NCI-H1105 (cell line): ENCODE data around the gene TBC1D26.
"Not testable (repeated sequence)": the region's sequence is repeated elsewhere in the genome, so short reads cannot be mapped to it uniquely, and the experiment has no call there.

ENCODE experiments used
- DNase-seq: peaks from one replicate; lab custom pipeline; 2025; lab: John Stamatoyannopoulos, UW

TBC1D26 gene

DNA sequence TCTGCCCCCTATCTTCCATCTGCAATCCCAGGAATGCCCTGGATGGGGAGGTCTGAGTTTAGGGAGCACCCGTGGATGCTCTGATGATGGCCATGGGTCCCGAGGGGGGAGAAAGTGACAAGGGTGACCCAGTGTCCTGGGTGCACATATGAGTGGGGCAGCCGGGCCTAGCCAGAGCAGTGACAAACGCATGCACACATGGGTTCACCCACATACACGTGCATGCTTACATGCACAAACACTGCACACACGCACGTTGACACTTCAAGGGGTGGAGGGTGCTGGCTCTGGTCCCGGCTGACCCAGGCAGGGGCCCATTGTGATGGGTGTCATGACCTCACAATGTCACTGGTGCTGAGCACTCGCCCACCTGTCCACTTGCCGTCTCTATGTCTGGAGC, at the start of gene TBC1D26:
TSS of gene TBC1D26 (plus strand) at position 384 of the 400 bp plus-strand sequence. CDS start 3,066 bp downstream, outside the sequence.
- not testable (repeated sequence) for DNase-seq

DNA sequence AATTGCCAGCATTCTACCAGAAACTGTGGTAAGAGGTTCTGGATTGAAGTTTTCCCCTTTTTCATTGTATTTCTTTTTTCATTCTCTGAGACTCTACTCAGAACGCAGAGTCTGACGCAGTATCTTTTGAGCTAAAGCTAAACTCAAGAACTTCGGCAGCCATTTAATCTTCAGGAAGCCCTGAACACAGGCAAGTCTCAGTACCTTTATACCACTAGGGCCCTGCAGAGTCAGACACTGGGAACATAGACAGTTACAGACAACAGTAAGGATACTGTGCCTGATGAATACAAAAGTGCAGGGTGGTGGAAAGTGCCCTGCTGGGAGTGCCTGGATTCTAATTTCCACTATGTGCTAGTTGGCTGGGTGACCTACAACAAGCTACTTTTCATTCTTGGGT, 48.9 kb upstream of the TBC1D26 start:
- not testable (repeated sequence) for DNase-seq

DNA sequence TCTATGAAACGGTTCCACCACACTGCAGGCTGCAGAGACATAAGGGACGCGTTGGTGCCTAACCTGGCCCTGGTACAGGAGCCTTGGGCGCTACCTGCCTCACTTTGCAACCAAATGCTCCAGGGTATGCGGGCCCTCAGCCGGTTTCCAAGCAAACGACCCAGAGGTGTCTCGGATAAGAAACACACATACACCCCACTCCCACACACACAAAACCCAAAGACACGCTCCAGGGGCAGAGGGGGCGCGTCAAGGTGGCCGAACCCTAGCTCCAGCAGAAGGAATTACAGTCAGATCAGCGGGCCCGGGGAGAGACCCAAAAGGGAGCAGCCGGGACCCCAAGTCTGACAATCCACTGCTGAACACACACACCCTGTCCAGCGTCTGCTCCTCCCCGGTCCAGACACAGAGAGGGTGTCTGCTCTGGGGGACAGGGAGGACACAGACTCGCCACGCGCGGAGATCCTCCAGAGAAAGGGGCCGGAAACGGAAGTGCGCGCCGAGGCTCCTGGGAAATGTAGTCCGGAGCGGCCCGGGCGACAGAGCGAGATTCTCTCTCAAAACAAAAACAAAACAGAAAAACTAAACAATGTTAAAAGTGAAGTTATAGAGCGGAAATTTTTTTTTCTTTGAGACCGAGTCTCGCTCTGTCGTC, 48.1 kb upstream of the TBC1D26 start, which contains the start of gene TRIM16:
TSS of gene TRIM16 (minus strand) at position 488 of the 655 bp plus-strand sequence. CDS start 32,702 bp downstream, outside the sequence.
- peak; percentile 44 for DNase-seq

DNA sequence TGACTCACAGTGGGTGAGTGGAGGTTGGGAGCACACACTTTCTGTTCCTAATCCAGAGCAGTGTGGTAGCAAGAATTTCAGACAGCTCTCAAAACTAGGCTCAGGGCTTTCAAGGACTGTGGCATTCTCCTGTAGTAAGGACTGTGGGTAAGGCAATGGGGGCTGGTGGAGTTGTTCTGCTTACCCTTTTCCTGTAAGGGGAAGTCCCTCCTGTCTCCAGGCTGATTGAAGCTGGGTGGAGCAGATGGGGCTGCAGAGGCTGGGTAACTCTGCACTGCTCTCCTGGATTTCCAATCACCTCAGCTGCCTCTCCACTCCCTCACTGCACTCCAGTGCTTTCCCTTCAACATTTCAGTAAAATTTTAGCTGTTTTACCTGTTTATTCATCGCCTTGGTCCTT, 44.6 kb upstream of the TBC1D26 start:
- DNase-seq: not testable (repeated sequence)

DNA sequence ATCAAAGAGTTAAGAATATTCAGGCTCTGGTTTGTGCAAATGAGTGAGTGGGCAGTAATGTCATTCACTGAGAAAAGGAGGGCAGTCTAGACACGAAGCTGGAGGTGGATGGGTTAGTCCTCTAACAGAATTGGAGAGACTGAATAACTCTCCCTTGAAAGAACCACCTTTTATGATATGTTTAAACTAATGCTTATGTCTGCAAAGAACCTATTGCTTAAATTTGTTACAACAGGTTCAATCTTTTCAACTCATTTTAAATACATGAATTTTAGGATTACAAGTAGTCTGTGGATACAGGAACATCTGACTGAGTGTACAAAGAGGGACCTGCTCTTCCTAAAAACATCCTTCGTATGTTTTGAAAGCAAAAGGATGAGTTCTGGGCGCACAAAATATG, 33.1 kb upstream of the TBC1D26 start:
- DNase-seq: not testable (repeated sequence)

DNA sequence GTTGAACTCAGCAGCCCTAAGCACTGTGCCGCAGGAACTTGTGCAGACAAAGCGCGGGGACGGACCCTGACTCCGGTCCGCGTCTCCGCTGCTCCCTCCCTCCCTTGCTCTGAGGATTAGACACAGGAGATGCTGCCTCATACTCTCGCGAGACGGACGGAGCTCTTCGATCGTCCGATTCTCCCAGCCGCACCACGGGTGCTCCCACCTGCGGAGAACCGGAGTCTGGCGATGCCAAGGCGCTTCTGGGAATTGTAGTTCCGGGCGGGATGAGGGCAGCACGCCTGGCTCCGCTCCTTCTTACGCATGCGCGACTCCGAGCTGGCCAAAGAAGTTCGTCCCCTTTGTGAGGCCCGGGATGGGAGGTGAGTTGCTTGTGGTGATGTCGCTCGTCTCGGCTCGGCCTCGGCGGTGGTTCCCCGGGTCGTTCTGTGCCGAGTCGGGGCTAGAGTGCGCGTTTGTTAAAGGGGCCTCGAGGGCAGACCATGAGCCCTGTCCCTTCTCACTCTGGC, 32.6 kb upstream of the TBC1D26 start, which contains the start of gene ZNF286A:
TSS of gene ZNF286A (plus strand) at position 340 of the 512 bp plus-strand sequence. CDS start 578 bp downstream, outside the sequence.
- DNase-seq: peak; percentile 100

DNA sequence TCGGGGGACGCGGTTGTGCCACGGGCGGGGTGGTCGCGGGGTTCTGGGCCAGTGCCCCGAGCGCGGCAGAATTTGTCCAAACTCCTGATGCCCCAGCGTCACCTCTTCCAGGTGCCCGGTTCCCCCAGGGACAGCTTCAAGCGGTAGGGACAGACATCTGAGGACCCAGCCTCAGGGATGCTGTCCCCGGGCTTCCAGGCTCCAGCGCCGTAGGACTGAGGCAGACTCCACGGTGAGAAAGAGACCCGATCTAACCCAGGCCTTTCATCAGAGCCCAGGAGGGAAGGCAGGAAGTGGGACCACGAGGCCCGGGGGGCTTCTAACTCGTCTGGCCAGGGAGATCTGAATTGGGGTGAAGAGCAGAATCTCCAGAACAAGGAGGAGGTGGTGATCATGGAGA, 32.1 kb upstream of the TBC1D26 start:
- not testable (repeated sequence) for DNase-seq

DNA sequence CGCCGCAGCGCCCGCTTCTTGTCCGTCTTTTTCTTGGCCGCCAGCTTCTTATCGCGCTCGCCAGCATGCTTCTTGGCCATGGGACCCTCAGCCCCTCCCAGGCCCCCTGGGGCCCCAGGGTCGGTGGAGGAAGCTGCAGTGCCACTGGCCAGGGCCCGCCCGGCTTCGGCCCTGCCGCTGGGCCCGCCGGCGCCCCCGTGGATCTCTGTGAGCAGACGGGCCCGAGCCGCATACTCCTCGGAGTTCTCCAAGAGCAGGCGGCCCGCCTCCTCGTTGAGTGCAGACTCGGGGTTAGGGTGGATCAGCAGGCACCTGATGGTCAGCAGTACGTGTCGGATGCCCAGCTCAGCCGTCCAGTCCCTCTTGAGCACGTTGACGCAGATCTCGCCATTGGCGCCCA, 27.8 kb upstream of the TBC1D26 start:
- DNase-seq: not testable (repeated sequence)

DNA sequence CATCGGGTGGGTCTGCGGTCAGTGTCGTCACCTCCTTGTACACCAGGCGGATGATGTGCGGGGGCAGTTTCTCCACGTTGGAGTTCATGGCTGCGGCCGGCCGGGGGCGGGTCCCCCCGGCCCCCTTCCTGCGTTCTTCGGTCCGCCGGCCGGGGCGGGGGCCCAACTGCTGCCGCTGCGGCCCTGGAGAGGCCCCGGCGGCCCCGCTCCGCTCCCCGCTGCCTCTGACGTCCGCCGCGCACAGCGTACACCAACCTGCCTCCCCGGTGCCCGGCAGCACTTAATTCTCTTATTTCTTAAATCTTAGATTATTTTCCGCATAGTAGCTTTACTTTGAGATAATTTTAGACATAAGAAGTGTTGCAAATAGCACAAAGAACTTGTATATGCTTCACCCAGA, 27.3 kb upstream of the TBC1D26 start:
- not testable (repeated sequence) for DNase-seq

DNA sequence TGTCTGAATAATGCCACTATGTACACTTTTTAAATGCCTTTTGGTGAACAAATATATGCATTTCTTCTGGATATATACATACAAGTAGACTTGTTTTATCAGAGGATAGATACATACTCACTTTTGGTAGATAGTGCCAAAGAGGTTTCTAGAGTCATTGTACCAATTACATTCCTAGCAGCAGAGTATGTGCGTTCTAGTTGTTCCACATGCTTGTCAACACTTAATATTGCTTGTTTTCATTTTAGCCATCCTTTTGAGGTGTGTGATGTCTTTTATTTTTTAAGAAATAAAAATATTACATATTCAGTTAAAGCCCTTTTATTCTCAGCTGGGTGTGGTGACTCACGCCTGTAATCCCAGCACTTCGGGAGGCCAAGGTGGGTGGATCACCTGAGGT, 23.2 kb upstream of the TBC1D26 start:
- not testable (repeated sequence) for DNase-seq

DNA sequence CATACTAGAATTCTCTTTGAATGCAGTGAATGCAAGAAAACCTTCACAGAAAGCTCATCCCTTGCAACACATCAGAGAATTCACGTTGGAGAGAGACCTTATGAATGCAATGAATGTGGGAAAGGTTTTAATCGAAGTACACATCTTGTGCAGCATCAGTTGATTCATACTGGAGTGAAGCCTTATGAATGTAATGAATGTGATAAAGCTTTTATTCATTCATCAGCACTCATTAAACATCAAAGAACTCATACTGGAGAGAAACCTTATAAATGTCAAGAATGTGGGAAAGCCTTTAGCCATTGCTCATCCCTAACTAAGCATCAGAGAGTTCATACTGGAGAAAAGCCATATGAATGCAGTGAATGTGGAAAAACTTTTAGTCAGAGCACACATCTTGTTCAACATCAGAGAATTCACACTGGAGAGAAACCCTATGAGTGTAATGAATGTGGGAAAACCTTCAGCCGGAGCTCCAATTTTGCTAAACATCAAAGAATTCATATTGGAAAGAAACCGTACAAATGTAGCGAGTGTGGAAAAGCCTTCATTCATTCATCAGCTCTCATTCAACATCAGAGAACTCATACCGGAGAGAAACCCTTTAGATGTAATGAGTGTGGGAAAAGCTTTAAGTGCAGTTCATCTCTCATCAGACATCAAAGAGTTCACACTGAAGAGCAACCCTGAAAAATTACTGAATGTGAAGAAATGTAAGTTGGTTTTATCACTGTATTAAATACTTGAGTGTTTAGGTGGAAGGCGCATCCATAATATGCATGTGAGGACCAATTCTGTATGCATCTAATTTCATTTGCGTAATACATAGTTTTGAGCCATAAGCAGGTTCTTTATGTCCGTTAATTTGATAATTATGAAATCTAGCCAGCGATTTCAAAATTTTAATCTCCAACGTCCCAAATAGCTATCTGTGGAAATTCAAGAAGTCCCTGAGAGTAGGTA, 15.2 kb upstream of the TBC1D26 start:
- DNase-seq: not testable (repeated sequence)

DNA sequence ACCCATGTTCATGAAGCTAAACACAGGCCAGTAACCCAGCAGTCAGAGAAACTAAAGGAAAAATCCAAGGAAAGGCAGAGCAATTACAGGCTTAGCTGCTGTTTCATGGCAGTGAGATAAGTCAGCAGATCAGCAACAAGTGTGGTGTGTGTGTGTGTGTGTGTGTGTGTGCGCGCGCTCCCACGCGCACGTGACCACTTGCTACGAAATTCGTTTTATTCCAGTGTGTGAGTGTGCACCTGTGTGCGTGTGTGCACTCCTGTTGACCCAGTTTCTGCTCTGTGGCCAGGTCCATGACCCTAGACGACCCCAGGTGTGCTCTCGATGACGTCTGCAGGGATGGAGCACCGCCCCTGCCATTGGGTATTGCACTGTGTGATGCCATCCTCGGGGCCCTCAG, 1.5 kb upstream of the TBC1D26 start:
- DNase-seq: not testable (repeated sequence)

DNA sequence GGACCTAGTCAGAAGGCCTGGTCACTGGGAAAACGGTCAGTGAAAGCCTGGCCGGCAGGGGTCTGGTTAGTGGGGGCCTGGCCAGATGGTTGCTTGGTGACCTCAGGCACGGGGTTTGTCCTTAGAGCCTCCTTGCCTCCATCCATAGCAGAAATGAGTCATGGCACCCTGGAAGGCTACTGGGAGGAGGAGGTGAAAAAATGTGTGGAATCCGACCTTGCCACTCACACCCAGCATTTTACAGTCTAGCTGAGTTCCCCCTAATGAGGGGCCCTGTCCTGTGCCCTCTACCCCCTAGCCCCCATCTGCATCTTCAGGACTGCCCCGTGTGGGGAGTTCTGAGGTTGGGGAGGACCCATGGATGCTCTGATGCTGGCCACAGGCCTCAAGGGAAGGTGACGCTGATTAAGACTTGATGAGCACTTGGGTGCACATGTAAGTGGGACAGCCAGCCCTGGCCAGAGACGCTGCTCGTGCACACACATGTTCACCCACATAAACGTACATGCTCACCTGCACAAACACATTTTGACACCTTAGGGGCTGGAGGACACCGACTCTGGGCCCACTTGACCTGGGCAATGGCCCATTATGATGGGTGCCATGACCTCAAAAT, 1.2 kb downstream of the TBC1D26 start:
- not testable (repeated sequence) for DNase-seq

DNA sequence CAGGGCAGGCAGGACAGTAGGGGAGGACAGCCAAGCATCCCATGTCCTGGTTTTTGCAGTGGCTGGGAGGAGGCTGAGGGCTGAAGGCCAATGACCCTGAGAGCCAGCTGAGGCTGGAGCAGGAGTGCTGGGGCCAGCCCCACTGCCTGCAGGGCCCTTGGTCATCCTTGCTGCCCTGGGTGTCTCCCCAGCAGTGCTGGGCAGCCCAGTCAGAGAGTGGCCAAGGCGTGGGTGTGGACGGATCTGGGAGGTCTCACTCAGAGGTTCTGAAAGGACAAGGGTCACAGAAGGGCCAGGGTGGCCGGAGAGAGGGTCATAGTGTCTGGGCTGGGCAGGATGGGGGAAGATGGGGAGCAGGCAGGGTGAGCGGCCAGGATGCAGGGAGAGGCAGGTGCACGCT, 4.5 kb downstream of the TBC1D26 start:
- DNase-seq: not testable (repeated sequence)

DNA sequence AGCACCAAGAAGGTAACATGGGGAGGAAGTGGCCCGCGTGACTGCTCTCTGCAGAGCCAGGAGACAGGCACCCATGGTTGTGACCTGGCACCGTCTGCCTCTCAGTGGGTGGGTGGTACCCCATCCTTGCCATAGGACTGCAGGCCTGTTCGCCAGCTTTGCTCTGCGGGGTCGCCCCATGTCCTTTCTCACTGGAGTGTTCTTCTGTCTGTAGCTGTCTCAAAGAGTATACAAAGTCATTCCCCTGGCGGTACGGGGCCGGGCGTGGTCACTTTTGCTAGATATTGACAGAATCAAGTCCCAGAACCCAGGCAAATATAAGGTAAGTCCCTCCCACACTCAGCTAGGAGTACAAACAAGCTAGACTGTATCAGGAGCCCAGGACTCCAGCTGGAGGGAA, 6.0 kb downstream of the TBC1D26 start:
- DNase-seq: no peak

DNA sequence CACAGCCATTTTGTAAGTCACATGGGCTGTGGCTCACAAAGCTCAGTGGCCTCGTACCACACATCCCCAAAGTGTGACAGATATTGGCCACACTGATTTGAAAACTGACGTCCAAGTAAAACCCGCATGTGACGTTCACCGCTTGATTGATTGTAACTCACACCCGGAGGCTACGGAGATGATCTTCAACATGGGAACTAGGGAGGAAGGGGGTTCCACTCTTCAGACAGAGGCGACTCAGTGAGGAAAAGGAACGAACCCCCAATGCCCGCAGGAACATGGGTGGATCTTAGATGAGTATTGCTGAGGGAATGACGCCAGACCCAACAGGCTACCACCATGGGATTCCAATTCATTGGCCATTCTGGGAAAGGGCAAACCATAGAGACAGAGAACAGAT, 7.2 kb downstream of the TBC1D26 start:
- not testable (repeated sequence) for DNase-seq

DNA sequence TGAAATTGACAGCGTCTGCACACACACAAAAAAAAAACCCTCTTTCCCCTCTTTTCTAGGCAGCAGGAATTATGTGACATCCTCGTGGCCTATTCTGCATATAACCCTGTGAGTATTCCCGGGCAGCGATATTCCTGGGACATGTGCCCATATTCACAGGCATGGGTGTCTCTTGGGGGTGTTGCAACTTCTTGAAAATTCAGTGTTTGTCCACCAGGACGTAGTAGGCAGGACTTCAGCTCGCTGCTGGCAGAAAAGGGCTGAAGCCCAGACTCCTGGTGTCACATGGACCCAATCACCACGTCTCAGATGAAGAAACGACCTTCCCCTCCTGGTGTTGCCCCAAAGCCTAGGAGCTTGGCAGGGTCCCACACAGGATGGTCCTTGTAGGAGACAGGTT, 8.0 kb downstream of the TBC1D26 start:
- DNase-seq: not testable (repeated sequence)

DNA sequence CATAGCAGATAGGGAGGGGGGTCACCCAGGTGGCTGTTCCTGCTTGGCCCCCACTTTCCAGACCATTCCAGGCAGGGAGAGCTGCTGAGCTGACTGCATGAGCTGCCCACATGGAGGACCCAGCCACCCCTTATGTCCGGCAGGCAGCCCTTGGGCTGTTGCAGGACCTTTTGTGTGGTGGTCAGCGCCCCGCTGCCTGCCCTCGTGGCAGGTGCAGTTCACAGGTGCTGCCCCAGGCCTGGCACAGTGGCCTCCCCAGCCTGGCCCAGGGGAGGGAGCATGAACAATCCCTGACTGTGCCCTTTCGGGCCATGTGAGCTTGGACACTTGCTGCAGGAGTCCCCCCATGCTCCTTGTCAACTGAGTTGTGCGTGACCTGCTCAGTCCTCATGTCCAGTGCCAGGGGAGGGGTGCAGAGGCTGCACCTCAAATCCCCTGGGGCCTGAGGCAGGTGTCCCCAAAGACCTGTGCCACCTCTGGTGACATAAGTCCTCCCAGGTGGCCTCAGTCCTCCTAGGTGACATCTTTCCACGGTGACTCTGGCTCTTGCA, 8.6 kb downstream of the TBC1D26 start:
- no peak for DNase-seq

DNA sequence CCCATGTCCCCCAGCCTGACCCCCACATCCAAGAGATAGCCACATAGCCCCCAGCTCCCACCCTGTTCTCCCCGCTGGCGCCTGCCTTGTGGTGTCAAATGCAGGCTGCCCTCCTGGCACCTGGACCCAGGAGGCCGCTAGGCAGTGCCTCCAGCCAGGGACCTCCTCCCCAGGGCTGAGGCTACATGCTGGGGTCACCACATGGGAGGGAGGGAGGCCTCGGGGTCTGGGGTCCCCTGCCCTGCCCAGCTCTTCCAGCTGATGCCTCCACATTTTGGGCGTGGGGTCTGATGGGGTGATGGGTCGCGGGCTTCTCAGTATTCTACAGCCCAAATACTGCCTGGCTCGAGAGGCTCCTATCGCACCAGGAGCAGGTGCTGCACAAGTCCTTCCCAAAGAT, 9.5 kb downstream of the TBC1D26 start:
- no peak for DNase-seq

DNA sequence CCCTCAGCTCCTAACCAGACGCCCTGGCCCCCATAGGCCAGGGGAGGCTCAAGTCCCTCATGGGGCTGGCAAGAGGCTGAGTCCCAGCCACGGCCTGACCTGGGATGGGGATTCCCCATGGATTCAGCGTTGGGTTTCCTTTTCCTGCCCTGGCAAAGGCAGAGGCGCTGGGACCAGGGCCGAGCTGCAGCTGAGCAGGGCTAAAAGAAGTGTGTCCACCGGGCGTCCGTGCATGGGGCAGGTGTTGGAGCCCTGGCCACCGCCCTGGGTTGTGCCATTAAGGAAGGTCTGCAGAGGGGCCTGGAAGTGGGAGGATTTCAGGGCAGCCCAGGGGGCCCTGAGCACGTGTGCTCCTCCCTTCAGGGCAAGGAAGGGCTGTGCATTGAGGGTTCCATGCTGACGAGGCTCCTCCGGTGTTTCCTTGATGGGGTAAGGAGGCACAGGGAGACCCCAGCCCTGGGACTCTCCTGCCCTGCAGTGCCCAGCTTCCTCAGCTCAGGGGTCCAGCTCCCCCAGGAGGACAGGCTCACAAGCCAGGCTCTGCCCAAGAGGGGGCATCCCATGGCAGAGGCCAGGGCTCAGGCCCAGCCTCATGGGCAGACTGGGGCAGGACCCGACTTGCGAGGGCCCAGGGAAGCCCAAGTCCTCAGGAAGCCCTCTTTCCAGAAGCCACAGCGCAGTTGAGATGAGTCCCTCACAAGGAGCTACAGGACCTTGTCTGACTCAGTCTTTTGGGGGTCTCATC, 10.1 kb downstream of the TBC1D26 start:
- no peak for DNase-seq

DNA sequence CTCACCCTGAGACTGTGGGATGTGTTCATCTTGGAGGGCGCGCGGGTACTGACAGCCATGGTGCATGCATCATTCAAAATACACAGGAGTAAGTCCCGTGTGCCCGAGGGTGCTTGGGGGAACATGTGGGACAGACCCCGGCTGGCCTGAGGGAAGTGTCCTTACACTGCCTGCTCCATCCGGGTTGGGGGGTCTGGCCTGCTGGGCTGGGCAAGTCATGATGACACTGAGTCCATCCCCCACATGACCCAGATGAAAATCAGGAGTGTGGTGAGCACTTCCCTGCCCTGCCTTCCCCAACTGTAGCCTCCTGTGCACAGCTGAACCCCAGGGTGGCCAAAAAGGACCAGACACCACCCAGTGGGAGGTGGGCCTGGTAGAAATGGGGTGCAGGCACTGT, 10.8 kb downstream of the TBC1D26 start:
- no peak for DNase-seq
